Measurements from ENCODE around the gene OPRM1.

DNA sequence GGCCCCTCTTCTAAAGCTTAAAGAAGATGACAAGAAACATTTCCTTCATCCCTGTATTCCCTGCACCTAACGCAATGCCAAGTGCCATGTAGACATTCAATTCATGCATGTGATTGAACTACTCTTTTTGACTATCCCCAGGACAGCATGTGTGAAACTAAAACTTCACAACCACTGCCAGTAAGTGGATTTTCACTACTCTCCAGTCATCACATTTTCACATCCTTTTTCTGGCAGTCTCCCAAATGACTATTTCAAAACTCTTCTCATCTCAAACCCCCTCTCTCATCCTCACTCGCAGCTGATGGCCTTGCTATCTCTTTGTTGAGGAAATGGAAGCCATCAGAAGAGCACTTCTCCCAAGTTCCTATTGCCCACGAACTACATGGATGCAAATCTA, 122.6 kb downstream of the OPRM1 start:
- TF ChIP-seq, protein P1, sequence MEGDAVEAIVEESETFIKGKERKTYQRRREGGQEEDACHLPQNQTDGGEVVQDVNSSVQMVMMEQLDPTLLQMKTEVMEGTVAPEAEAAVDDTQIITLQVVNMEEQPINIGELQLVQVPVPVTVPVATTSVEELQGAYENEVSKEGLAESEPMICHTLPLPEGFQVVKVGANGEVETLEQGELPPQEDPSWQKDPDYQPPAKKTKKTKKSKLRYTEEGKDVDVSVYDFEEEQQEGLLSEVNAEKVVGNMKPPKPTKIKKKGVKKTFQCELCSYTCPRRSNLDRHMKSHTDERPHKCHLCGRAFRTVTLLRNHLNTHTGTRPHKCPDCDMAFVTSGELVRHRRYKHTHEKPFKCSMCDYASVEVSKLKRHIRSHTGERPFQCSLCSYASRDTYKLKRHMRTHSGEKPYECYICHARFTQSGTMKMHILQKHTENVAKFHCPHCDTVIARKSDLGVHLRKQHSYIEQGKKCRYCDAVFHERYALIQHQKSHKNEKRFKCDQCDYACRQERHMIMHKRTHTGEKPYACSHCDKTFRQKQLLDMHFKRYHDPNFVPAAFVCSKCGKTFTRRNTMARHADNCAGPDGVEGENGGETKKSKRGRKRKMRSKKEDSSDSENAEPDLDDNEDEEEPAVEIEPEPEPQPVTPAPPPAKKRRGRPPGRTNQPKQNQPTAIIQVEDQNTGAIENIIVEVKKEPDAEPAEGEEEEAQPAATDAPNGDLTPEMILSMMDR (IDR thresholded peaks at IDR 0.05; ENCODE audit: insufficient read depth, low read depth, low read length), result no peak
- no peak for TF ChIP-seq EZH2 (IDR thresholded peaks at IDR 0.05; ENCODE audit: insufficient read depth, low read length)
